22Rv1 (cell line): ENCODE measurements around the gene UBL7.
A peak's percentile ranks its signal among the peaks of the same experiment; 100 is the strongest.
"Not testable (repeated sequence)": the region's sequence is repeated elsewhere in the genome, so short reads cannot be mapped to it uniquely, and the experiment has no call there.

Experiments used
- H3K27ac ChIP-seq: fragments of 450-650 bp; 2 replicates; pipeline ENCODE4 v1.5.1; 2017
- ZFX ChIP-seq: fragments of 450-650 bp; IDR thresholded peaks from 2 replicates; pipeline ENCODE4 v1.6.1; 2017; ENCODE audit warnings: antibody characterized with exemption, borderline replicate concordance
- TF ChIP-seq, protein P1 (sequence below): fragments of 450-650 bp; IDR thresholded peaks from 2 replicates; pipeline ENCODE4 v1.5.1; 2017; ENCODE audit warnings: mild to moderate bottlenecking

Gene UBL7

DNA sequence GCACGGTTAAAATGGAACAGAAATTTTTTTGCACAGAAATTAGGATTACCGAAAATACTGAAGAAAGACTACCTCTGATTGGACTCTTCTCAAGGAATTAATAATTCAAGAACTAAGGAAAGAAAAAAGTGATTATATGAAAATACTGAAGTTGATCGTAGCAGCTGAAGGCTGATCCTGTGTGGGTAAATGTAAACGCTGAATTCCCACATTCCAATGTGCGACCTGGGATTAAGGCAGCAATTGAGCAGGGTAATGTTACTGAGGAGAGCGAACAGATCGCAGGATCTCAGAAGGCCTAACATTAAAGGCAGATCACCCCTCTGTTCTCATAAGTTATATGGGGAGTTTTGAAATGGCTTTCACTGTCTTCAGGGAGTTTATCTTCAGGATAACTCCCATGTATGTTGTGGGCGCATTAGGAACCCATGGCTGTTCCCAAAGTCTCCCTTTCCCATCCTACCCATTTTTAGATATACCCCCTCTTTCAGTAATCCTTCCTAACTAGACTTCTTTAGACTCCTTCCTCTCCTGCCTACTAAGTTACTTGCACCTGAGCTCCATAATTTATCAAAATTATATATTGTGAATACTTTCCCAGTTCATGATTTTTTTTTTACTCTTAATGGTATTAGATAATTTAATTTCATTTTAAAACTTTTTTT lies 1.0 kb upstream of the UBL7 start:
- peak overlapping the region; percentile 90 for H3K27ac ChIP-seq
- TF ChIP-seq, protein P1, sequence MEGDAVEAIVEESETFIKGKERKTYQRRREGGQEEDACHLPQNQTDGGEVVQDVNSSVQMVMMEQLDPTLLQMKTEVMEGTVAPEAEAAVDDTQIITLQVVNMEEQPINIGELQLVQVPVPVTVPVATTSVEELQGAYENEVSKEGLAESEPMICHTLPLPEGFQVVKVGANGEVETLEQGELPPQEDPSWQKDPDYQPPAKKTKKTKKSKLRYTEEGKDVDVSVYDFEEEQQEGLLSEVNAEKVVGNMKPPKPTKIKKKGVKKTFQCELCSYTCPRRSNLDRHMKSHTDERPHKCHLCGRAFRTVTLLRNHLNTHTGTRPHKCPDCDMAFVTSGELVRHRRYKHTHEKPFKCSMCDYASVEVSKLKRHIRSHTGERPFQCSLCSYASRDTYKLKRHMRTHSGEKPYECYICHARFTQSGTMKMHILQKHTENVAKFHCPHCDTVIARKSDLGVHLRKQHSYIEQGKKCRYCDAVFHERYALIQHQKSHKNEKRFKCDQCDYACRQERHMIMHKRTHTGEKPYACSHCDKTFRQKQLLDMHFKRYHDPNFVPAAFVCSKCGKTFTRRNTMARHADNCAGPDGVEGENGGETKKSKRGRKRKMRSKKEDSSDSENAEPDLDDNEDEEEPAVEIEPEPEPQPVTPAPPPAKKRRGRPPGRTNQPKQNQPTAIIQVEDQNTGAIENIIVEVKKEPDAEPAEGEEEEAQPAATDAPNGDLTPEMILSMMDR: no peak
- TF ChIP-seq ZFX: no peak

DNA sequence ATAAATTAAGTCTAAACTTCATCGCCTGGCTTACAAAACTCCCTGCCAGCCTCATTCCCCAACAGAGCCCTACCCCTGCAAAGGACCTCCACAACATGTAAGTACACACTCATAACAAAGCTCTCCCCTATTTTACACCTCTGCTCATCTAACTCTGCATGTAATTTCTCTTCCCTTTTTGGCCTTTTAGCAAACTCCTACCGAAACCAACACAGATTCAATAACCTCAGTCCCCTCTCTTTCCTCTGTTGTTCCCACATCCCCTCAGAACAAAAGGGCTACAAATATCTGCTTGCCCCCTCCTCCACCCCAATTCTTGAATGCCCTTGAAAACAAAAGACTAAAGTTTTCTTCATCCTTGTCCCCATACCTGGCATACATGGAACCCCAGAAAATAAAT lies 662 bp downstream of the UBL7 start:
- TF ChIP-seq, protein P1: no peak
- TF ChIP-seq ZFX: no peak
- H3K27ac ChIP-seq: peak overlapping the region; percentile 90

DNA sequence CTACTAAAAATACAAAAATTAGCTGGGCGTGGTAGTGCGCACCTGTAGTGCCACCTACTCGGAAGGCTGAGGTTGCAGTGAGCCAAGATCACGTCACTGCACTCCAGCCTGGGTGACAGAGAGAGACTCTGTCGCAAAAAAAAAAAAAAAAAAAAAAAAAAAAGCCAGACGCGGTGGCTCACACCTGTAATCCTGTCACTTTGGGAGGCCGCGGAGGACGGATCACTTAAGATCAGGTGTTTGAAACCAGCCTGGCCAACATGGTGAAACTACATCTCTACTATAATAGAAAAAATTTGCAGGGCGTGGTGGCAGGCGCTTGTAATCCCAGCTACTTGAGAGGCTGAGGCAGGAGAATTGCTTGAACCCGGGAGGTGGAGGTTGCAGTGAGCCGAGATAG lies 1.2 kb downstream of the UBL7 start:
- H3K27ac ChIP-seq: not testable (repeated sequence)

DNA sequence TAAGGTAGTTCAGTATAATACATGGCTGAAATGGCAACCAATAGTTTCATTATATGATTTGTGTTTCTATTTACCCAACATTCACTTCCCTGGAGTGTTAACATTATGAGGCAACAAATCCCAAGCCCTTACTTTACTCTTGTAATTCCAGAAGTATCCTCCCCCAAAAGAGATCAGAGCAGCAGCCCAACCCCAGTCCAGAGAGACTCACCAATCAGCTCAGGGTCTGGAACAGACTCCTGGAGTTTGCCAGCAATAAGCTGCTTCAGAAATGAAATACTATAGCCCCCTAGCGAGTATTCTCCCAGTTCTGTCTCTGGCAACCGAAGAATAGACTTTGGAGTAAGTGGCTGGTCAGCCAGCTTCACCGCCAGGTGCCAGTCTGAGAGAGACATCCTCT lies 2.5 kb downstream of the UBL7 start:
- H3K27ac ChIP-seq: no peak overlapping the region
- TF ChIP-seq ZFX: no peak
- TF ChIP-seq, protein P1: no peak

DNA sequence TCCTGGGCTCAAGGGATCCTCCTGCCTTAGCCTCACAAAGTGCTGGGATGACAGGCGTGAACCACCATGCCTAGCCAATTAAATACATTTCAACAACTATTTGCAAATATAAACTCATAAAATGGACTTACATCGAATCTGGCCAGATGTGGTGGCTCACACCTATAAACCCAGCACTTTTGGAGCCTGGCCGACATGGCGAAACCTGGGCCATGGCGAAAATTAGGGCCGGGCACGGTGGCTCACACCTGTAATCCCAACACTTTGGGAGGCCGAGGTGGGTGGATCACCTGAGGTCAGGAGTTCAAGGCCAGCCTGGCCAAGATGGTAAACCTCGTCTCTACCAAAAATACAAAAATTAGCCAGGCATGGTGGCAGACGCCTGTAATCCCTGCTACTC lies 3.9 kb downstream of the UBL7 start:
- not testable (repeated sequence) for H3K27ac ChIP-seq

DNA sequence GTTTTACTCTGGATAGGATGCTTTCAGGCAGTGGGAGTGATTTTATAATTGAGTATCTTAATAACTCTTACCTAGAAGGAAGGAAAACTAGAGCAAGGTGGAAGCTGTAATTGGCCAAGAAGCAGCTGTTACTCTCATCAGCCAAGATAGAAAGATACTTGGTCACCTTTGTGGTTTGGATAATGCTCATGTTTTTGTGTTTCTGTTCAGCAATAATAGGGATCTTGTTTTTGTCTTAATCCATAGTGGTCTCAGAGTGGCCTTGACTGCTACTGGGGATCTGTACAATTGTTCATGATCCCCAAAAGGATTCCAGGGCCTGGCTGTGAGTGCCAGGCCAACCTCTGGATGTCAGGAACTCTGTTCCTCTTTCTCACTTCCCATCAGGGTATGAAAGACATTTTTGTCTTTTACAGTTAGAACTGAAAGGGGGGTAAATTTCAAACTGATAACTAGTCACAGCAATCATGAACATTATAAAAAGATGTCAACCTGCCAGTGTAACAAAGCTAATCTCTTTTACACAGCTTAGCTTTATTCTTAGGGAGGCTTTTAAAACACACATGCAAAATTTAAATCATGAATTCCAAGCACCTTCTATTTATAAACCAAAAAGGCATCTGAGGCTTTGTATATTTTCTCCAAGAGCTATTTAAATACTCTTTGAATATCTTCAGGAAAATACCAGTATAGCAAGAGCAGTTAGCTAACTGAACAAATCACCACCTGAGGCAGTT lies 6.0 kb downstream of the UBL7 start:
- TF ChIP-seq, protein P1: no peak
- TF ChIP-seq ZFX: no peak
- H3K27ac ChIP-seq: no peak overlapping the region

DNA sequence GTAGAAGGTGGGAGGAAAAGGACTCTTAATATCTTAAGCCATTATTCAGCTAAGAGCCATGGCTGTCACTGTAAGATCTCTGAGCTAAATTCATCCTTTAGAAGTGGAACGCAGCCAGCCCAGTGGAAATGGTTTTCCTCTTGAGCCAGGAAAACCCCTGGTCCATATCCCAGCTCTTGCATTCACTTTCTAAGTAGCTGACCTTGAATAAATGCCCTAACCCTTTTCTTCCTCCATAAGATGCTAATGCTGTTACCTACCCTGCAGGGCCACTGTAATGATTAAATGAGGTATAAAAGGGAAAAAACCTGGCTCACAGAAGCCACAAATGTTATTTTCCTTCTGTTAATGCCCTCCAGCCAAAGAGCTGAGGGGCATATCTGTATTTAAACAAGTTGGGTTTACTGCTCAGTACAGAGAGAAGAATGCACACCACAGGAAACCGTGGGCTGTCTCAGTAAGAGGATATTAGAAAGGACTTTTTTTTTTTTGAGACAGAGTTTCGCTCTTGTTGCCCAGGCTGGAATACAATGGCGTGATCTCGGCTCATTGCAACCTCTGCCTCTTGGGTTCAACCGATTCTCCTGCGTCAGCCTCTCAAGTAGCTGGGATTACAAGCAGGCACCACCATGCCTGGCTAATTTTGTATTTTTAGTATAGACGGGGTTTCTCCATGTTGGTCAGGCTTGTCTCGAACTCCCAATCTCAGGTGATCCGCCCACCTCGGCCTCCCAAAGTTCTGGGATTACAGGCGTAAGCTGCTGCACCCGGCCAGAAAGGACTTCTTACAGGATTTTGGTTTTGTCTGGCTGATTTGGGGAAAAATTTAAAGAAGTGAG lies 6.8 kb downstream of the UBL7 start:
- TF ChIP-seq ZFX: no peak
- TF ChIP-seq, protein P1: no peak
- H3K27ac ChIP-seq: no peak overlapping the region
